Right lung (tissue), 5 donors: ENCODE data around the gene RCL1. TPM values are rescaled to one million over a fixed set of nuclear protein-coding genes. Genes with fewer than 3 reads are reported as not detected.
"Not testable (repeated sequence)": the region's sequence is repeated elsewhere in the genome, so short reads cannot be mapped to it uniquely, and the experiment has no call there.

Experiments
- DNase-seq, 2 donors: peaks; one replicate each; pipeline ENCODE4 v3.0.0-alpha.2; 2013
- polyA plus RNA-seq, 5 donors: library from polyadenylated mRNA; unstranded; fragments of 120-200 nt; gene quantifications; one replicate each; pipeline versions ENCODE4 v1.2.1 to v1.2.3, GENCODE V29; 2013; ENCODE audit warnings: inconsistent platforms in 1 of 5, low replicate concordance in 1 of 5; ENCODE audit not compliant: insufficient read length in 5 of 5, insufficient read depth in 1 of 5

Gene RCL1
- polyA plus RNA-seq, 5 donors, result 16.9 to 20.4 (median 18.2) TPM

- not testable (repeated sequence) for DNase-seq
Measured at GRCh38 chr9:4774958-4775357, 17.8 kb upstream of the RCL1 start.

- DNase-seq, result no peak
Measured at GRCh38 chr9:4780651-4781050, 12.1 kb upstream of the RCL1 start.

- DNase-seq, result no peak
Measured at GRCh38 chr9:4781408-4781807, 11.3 kb upstream of the RCL1 start.

- DNase-seq, result not testable (repeated sequence)
Measured at GRCh38 chr9:4783191-4783590, 9.6 kb upstream of the RCL1 start.

GRCh38 chr9:4784403-4784802, 8.3 kb upstream of the RCL1 start:
- DNase-seq, result no peak

GRCh38 chr9:4786599-4786998, 6.1 kb upstream of the RCL1 start:
- DNase-seq, result no peak

GRCh38 chr9:4787876-4788275, 4.9 kb upstream of the RCL1 start:
- no peak for DNase-seq

GRCh38 chr9:4788703-4789102, 4.0 kb upstream of the RCL1 start:
- no peak for DNase-seq

- no peak for DNase-seq
Measured at GRCh38 chr9:4792054-4792571, 631 bp upstream of the RCL1 start.

GRCh38 chr9:4793459-4794395, 983 bp downstream of the RCL1 start:
- DNase-seq, result no peak

GRCh38 chr9:4794691-4795090, 1.9 kb downstream of the RCL1 start:
- no peak for DNase-seq

GRCh38 chr9:4795108-4795507, 2.4 kb downstream of the RCL1 start:
- not testable (repeated sequence) for DNase-seq

- no peak for DNase-seq
Measured at GRCh38 chr9:4796530-4796929, 3.8 kb downstream of the RCL1 start.

GRCh38 chr9:4796988-4797853, 4.5 kb downstream of the RCL1 start:
- no peak for DNase-seq

- no peak for DNase-seq
Measured at GRCh38 chr9:4797854-4798150, 5.1 kb downstream of the RCL1 start.

- no peak for DNase-seq
Measured at GRCh38 chr9:4798281-4799032, 5.7 kb downstream of the RCL1 start.

GRCh38 chr9:4799033-4799430, 6.3 kb downstream of the RCL1 start:
- no peak for DNase-seq

GRCh38 chr9:4799775-4800174, 7.0 kb downstream of the RCL1 start:
- DNase-seq, result no peak

- DNase-seq, result no peak
Measured at GRCh38 chr9:4801156-4801555, 8.4 kb downstream of the RCL1 start.

GRCh38 chr9:4803670-4804530, 11.2 kb downstream of the RCL1 start:
- no peak for DNase-seq

- DNase-seq, result no peak
Measured at GRCh38 chr9:4804531-4805016, 11.8 kb downstream of the RCL1 start.
